ENCODE results near the gene GPR183.

Gene GPR183

GRCh38 chr13:99307247-99307646 is at the start of gene GPR183:
GPR183 (minus strand) TSS chr13:99307399; CDS start chr13:99296145, 11,254 bp downstream.
- DNase-seq, result no peak

GRCh38 chr13:99356262-99357091 is 49.3 kb upstream of the GPR183 start:
- peak; percentile 55 for DNase-seq

- DNase-seq, result no peak
Measured at GRCh38 chr13:99356012-99356261, 48.7 kb upstream of the GPR183 start.

GRCh38 chr13:99355267-99356011 is 48.2 kb upstream of the GPR183 start:
- DNase-seq, result no peak

GRCh38 chr13:99354371-99354951 is 47.3 kb upstream of the GPR183 start:
- no peak for DNase-seq

GRCh38 chr13:99353836-99354235 is 46.6 kb upstream of the GPR183 start:
- no peak for DNase-seq

GRCh38 chr13:99353246-99353600 is 46.0 kb upstream of the GPR183 start:
- DNase-seq, result no peak

GRCh38 chr13:99352351-99353245 is 45.4 kb upstream of the GPR183 start:
- no peak for DNase-seq

- DNase-seq, result peak; percentile 39
Measured at GRCh38 chr13:99351772-99352171, 44.6 kb upstream of the GPR183 start.

- no peak for DNase-seq
Measured at GRCh38 chr13:99350191-99350590, 43.0 kb upstream of the GPR183 start.

- DNase-seq, result no peak
Measured at GRCh38 chr13:99347911-99348451, 40.8 kb upstream of the GPR183 start.

- DNase-seq, result no peak
Measured at GRCh38 chr13:99347335-99347878, 40.2 kb upstream of the GPR183 start.

GRCh38 chr13:99346335-99347042 is 39.3 kb upstream of the GPR183 start:
- no peak for DNase-seq

GRCh38 chr13:99345345-99345744 is 38.1 kb upstream of the GPR183 start:
- no peak for DNase-seq

- no peak for DNase-seq
Measured at GRCh38 chr13:99344610-99345208, 37.5 kb upstream of the GPR183 start.

- DNase-seq, result no peak
Measured at GRCh38 chr13:99342723-99343315, 35.6 kb upstream of the GPR183 start.

- no peak for DNase-seq
Measured at GRCh38 chr13:99341969-99342722, 34.9 kb upstream of the GPR183 start.

GRCh38 chr13:99340638-99341037 is 33.4 kb upstream of the GPR183 start:
- DNase-seq, result no peak

GRCh38 chr13:99339736-99340397 is 32.7 kb upstream of the GPR183 start:
- DNase-seq, result peak; percentile 59

Measured in activated CD4-positive, alpha-beta T cell treated with anti-CD3 and anti-CD28 coated beads, Interleukin-2, amount 50 U/mL, for 1 hour (primary cell).